Hippocampal formation (tissue), 2 donors: ENCODE measurements around the gene DNASE1L3.

Source experiments
- DNase-seq, 2 donors: peaks; one replicate each; lab custom pipeline; 2025; lab: John Stamatoyannopoulos, UW

DNASE1L3 gene

DNA sequence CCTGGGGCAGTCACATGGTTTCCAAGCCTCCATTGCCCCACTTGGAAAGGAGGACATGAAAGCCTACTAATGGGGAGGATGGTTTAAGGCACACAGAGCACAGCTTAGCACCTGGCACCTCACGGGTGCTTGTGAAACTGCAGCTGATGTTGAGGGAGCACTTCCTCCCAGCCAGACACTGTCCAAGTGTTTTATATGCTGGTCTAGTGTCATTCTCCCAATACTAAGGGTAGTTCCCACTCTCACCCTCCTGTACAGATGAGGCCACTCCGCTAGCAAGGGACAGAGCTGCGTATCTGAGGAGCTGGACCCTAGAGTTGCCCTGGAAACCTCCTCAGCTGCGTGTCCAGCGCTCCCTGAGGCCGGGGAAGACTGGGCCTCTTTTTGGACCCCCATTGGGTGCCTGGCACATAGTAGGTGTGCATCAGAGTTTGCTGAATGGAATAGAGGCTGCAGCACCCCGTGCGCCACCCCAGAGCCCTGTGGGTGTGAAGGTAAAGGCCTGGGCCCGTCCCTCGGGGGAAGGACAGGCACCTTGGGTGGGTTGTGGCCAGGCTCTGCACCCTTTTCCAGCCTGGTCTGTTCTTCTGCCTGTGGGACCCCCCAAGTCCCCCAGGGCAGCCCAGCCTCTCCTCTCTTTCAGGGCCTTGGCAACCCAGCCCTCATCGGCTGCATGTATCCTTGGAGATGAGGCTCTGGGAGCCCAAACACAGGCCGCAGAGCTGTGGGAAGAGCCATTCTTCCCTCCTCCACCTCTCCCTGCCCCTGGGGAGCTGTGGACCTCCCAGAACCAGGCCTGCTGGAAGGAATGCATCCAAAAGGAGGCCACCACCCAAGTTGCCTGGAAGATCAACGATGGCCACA, 31.3 kb downstream of the DNASE1L3 start:
- no peak for DNase-seq

DNA sequence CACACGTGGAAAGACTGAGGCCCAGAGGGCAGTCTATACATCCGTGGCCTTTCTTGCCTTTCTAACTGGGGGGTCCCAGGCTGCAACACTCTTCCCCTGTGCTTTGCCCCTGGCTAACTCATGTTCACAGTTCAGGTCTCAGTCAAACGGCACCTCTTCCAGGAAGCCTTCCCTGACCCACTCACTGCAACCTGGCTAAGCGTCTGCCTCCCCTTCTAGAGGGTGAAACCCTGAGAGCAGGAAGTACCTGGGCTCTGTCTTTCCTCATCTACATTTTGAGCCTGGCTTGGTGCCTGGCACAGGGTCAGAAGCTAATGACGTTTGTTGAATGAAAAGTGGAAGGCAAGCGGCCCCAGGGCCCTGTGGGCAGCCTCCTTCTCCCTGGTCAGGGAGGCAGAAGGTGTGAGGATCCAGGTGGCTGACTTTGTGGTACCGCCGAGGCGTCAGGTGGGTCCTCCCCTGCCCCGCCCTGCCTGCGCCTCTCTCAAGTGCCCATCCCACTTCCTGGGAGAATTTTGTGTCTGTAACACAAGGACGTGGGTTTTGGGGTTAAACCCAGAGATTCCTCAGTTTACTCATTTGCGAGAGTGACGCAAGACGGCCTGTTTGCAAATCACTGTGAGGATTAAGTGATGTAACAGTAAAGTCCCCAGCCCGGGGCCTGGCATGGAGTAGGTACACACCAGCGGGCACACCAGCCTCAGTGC, 32.1 kb downstream of the DNASE1L3 start:
- no peak for DNase-seq

DNA sequence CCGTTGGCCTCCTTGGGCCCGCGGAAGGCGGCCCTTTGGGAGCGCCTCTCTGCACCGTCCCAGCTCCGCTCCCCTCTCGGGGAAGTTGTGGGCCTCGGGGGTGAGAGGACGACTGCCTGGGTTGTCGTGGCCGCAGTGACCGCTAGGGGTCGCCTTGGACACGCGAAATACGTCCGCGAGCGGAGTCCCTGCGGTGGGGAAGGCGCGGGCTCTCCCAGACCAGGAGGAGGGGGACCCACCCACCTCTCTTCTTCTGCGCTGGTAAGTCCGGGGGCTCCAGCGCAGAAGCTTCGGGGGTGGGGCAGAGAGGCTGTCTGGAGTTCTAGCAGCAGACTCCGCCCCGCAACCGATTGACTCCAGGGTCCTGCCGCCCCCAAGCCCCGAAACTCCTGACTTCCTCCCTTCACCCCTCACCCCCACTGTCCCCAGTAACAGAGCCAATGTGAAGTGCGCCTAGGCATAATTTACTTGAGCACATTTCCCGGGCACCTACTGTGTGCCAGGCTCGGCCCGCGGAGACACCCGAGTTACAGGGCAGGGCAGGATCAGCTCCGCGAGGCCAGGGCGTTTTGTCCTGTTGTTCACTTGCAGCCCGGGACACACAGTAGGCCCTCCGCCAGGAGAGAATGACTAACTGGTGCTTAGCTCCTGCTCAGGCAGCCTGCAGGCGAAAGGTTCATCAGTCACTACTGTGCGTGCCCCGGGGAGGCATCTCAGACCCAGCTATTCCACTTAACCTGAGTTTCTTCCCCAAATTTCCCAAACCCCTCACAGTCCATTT, 32.8 kb downstream of the DNASE1L3 start:
- DNase-seq: peak; percentile 47 to 75

DNA sequence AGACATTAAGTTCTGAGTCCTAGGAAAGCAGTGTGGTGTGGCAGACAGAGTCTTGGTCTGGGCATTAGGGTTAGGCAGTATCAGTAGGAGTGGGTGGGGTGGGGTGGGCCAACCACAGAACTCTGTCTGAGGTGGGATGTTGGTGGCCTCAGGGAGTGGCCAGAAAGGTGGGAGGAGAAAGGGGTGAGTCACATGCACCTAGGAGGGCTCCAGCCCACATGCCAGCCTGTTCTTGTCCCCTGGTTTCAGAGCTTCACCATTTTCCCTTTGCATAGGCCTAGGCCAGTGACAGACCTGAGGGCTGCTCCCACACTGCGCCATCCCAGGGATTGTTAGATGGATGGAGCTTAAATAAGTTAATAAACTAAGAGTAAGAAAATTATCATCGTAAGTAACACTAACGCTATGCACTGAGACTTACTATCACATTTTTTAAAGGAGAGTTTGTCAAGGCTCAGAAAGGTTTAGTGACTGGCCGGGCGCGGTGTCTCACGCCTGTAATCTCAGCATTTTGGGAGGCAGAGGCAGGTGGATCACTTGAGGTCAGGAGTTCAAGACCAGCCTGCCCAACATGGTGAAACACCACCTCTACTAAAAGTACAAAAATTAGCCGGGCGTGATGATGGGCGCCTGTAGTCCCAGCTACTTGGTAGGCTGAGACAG, 33.8 kb downstream of the DNASE1L3 start:
- no peak for DNase-seq

DNA sequence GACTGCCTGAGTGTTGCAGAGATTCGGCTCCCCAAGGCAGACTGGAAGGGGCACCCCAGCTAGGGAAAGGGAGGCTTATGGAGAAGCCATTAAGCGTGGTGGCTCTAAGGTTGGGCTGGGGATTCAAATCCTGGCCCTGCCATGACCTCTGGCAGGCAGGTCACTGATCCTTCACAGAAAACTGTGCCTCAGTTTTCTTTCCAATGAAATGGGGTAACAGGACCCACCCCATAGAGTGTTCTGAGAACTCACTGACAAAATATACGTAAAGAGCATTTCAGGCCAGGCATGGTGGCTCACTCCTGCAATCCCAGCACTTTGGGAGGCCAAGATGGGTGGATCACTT, 34.6 kb downstream of the DNASE1L3 start:
- DNase-seq: no peak

DNA sequence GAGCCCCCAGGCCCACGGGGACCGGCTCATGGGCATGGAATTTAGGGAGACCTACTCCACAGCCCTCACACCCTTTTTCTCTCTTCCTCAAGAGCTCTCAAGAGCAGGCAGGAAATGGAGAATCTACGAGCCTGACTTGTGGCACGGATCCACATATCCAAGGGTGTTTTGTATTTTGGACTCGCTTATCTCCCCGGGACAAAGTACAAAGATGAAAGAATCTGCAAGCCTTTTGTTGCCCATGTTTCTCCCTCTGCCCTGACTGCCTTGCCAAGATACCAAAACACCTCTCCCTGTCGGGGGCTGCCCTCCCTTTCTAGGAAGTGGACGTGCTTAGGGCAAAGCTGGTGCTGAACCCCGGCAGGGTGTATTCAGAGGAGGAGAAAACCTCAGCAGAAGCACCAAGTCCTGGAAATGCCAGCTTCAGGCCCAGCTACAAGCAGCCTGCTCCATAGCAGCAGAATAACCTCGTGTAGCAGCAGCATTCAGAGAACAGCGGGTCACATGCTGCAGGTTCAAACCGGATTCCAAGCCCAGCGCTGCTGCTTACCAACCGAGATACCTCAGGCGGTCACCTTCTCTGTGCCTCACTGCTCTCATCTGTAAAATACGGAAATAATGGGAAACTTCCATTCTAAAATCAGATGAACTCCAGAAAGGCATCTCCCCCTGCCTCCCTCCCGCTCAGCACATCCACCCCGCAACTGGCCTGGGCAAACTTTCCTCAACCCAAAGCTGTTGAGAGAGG, 35.2 kb downstream of the DNASE1L3 start:
- no peak for DNase-seq

DNA sequence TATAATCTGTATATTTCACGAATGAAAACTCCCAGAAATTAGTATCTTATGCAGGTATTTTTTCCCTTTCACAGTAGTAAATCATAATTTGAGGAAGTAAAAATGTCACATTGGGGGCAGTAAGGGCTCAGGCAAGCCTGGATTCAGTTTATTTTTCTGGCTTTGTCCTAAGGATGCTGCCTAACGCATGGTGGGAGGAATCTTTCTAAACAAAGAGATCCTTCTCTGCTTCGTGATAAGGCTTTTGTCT, 35.7 kb downstream of the DNASE1L3 start:
- no peak for DNase-seq

DNA sequence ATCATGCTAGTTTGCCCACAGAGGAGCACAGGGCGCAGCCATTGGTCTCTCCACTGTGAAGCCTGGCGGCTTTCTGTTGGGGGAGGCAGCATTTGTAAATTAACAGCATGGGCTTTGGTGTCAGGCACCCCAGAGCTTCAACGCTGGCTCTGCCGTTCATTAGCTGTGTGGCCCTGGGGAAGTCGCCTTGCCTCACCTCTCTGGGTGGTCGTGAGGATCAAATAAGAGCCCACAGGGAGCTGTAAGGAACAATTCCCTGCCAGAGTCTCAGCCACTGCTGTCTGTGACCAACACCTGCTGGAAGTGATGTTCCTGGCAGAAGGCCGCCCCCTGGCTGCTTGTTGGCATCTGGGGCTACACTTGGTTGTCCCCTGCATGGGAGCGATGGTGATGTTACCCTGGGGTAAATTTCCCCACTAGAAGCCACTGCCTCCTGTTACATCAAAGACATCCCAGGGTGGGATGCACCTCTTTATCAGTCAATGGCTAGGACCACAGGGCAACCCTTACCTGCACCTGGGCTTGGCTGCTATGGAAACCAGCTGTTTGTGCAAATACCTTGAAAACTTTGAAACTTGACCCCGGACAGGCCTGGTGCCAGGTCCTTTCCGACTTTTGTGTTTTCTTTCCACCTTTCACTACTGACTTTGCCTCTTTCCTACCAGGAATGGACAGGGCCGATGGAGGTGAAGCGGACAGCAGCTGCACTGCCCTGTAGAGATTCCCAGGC, 36.9 kb downstream of the DNASE1L3 start:
- DNase-seq: no peak

DNA sequence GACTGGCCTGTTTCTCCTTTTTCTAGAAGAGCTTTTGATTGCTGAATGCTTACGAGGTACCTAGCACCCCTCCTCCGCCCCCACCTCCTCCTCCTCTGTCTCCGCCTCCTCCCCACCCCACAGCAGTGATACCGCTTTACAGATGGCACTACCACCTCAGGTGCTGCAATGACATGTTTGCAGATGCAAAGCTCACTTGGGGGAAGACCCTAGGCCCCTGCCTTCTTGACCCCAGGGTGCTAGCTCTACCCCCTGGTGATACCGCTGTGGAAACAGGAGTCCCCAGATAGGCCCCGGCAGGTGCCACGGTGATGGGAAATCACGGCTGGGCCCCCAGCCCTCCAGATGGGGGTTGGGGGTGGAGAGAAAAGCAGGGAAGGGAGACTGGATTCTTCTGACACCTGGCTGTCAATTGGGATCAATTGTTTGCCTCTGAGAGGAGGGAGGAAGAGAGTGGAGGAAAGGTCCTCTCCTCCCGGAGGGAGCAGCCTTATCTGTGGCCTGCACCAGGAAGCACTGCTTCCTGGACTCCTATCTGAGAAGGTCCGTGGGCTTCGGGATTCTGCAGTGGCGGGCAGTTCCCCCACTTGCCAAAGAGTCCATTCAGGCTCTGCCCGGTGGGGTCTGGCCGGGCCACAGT, 37.6 kb downstream of the DNASE1L3 start:
- DNase-seq: no peak

DNA sequence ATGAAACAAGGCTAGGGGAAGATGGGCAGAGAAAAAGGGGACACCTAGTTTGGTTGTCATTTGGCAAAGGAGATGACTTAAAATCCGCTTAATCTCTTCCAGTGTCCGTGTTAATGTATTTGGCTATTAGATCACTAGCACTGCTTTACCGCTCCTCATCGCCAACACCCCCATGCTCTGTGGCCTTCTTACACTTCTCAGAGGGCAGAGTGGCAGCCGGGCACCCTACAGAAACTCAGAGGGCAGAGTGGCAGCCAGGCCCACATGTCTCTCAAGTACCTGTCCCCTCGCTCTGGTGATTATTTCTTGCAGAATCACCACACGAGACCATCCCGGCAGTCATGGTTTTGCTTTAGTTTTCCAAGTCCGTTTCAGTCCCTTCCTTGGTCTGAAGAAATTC, 39.6 kb downstream of the DNASE1L3 start:
- no peak for DNase-seq

DNA sequence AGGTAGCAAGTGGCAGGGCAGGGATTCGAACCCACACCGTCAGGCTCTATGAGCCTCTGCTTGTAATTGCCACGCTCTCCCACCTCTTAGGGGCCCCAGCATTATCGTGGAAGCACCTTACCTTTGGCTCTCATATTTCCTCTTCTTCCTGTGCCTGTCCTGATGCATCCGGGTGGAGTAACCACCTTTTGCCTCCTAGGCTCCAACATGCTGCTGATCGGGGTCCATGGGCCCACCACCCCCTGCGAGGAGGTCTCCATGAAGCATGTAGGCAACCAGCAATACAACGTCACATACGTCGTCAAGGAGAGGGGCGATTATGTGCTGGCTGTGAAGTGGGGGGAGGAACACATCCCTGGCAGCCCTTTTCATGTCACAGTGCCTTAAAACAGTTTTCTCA, 40.4 kb downstream of the DNASE1L3 start:
- no peak for DNase-seq

DNA sequence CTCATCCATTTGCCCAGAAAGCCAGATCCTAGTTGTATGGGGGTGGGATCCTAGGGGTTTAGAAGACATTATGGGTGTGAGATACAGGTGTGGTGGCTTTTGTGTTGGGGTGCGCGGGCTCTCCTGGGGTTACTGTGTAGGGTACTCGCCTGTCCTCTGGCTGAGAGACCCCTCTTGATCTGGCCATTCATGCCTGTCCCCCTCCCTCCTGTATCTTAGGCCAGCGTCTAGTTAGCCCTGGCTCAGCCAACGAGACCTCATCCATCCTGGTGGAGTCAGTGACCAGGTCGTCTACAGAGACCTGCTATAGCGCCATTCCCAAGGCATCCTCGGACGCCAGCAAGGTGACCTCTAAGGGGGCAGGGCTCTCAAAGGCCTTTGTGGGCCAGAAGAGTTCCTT, 41.4 kb downstream of the DNASE1L3 start:
- DNase-seq: no peak

DNA sequence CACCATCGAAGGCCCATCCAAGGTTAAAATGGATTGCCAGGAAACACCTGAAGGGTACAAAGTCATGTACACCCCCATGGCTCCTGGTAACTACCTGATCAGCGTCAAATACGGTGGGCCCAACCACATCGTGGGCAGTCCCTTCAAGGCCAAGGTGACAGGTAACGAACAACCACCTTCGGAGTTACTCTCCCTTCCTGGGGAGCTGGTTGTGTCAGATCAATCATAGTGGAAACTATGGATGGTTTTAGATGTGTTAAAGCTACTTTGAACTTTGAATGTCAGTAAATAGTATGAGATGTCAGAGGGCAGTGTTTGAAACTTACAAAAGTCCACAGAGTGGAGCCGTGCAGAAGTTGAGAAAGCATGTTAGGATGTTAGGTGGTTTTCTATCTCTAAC, 42.3 kb downstream of the DNASE1L3 start:
- DNase-seq: no peak

DNA sequence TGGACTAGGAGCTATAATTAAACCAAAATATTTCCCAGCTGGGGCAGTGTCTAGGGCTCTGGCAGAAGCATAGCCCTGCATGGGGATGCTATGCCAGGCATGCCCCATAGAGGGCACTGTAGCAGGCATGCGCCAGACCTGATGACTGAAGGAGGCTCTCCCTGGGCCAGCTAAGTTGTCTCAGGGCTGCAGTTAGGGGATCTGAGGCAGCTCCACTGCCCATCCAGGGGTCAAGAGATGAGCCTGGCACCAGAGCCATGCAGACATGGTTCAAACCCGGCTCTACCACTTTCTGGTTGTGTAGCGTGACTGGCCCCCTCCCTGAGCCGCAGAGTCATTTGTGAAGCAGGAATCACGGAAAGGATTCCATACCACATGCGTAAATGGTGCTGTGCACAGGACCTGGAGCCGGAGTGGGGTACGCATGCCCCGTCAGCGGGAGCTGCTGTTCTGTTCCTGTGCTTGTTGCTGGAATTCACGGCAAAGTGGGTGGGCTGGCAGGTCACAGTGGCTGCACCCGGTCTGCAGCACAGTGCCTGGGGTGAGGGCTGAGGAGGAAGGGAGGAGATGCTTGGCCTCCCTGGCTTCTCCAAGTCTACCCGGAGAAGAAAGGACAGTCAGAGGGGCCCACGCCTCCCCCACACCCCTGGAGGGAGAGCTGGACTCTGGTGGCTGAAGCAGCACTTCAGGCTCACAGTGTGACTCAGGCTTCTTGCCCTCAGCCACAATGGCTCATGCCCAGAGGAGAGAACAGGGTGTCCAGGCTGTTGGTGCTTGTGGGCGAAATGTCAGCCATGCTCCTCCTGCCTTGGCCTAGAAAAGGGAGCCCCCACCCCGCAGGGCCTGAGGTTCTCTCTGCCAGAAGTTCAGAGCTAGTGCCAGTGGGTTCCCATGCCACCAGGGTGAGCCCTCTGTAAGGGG, 43.1 kb downstream of the DNASE1L3 start:
- DNase-seq: peak; percentile 51

DNA sequence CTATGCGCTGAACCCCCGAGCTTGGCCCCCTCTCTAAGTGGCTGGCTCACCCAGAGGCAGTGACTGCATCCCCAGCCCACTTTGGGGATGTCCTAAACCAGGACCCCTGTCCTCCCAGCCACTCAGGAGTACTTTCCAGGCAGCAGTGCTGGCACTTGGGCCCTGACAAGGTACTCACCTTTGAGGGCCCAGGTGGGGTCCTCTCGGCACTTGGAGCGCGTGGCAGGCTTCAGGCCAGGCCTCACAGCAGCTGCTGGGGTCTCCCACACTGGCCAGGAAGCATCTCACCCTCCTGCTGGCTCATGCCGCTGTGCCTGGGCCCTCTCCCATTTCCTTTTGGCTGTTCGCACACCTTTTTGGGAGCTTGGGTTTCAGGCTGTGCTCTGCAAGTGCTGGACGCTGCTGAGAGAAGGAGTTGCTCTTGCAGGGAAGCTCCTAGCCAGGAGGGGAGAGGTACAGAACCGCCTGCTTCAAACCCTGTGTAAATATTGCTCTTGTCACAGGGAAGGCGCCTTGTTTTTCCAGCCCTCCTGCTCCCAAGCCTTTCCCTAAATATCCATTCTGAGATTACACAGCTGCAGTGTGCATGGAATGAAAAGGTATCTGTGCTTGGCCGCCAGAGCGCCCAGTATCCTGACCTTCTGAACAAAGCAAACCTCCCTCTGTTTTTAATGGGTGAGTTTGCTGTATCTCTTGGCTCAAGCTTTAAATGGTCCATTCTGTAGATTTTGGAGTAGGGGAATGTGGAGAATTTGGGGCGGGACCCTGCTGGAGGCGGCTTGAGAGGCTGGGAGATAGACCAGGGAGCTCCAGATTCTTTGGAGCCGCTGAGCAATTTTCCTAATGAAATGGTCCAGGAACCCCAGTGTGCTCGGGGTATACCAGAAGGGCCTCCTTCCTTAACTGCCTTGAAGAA, 45.6 kb downstream of the DNASE1L3 start:
- no peak for DNase-seq

DNA sequence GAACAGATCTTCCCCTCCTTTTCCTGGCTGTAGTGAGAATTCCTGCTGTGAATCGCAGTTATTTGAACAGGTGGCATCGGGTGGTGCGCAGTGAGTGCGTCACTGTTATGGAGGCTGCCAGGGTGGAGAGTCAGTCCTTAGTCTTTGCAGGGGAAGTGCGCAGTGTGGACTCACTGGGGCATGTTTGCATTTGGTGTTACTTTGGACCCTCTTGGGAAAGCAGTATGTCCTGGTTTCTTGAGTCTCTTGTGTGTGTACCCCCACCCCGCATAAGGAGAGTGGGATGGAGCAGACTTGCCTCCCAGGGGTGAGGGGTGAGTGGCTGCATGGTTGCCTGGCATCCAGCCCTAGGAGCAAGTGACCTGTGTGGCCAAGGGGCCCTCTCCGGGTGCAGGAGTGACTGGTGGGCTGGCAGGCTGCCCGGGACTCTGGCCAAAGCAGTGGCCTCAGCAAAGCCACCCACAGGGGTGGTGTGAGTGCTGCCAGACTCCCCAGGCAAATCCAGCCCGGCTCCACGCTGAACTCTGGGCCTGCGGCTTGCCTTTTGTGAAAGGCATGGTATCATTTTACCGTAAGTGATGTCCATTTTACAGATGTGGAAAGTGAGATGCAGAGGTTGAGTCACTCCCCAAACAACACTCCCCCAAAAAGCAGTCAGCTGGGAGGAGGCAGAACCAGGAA, 46.4 kb downstream of the DNASE1L3 start:
- no peak for DNase-seq

DNA sequence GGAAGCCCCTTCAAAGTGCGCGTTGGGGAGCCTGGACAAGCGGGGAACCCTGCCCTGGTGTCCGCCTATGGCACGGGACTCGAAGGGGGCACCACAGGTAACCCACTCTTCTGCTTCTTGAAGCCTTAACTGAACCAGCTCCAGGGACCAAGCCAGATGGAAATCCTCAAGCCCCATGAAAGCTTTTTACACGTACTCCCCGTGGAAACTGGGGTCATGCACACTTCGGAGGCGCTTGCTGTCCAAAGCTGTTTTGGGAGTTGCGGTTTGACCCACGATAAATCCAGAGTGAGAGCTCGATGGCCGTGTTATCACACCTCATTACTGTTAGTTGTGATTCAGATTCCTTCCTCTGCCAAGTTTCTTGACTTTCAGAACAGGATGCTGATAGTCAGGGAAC, 47.5 kb downstream of the DNASE1L3 start:
- no peak for DNase-seq
